HG02973 (cell line): ENCODE results near the gene SPATS2L.

Experiments used
- ATAC-seq: cut with Tn5 transposase; IDR thresholded peaks from one replicate; pipeline ENCODE4 v1.9.1; 2021; ENCODE audit warnings: moderate library complexity; ENCODE audit not compliant: unreplicated experiment

Gene SPATS2L

GRCh38 chr2:200373973-200374416, 67.5 kb downstream of the SPATS2L start:
- peak; percentile 95 for ATAC-seq

GRCh38 chr2:200376513-200377354, 70.2 kb downstream of the SPATS2L start:
- no peak for ATAC-seq

- no peak for ATAC-seq
Measured at GRCh38 chr2:200377355-200378336, 71.2 kb downstream of the SPATS2L start.

- ATAC-seq, result no peak
Measured at GRCh38 chr2:200378652-200379290, 72.3 kb downstream of the SPATS2L start.

- ATAC-seq, result no peak
Measured at GRCh38 chr2:200379481-200380090, 73.1 kb downstream of the SPATS2L start.

GRCh38 chr2:200380091-200380561, 73.6 kb downstream of the SPATS2L start:
- no peak for ATAC-seq

GRCh38 chr2:200380833-200381542, 74.5 kb downstream of the SPATS2L start:
- no peak for ATAC-seq

- no peak for ATAC-seq
Measured at GRCh38 chr2:200382874-200383273, 76.4 kb downstream of the SPATS2L start.

GRCh38 chr2:200383380-200384110, 77.1 kb downstream of the SPATS2L start:
- peak; percentile 66 for ATAC-seq

- ATAC-seq, result no peak
Measured at GRCh38 chr2:200385063-200385635, 78.7 kb downstream of the SPATS2L start.

GRCh38 chr2:200393191-200393590, 86.7 kb downstream of the SPATS2L start:
- ATAC-seq, result no peak

- no peak for ATAC-seq
Measured at GRCh38 chr2:200394045-200394444, 87.6 kb downstream of the SPATS2L start.

- no peak for ATAC-seq
Measured at GRCh38 chr2:200396781-200397242, 90.3 kb downstream of the SPATS2L start.

- no peak for ATAC-seq
Measured at GRCh38 chr2:200397785-200398184, 91.3 kb downstream of the SPATS2L start.

- ATAC-seq, result no peak
Measured at GRCh38 chr2:200399046-200399445, 92.6 kb downstream of the SPATS2L start.

GRCh38 chr2:200399636-200400035, 93.1 kb downstream of the SPATS2L start:
- ATAC-seq, result no peak

GRCh38 chr2:200403814-200404213, 97.3 kb downstream of the SPATS2L start:
- ATAC-seq, result no peak

- ATAC-seq, result no peak
Measured at GRCh38 chr2:200404615-200405014, 98.1 kb downstream of the SPATS2L start.
